K562 (cell line): ENCODE measurements around the gene STXBP6.

Experiments used
- CEBPB ChIP-seq: fragments of 450-650 bp; IDR thresholded peaks from 2 replicates; pipeline ENCODE4 v1.6.1; 2016; ENCODE audit warnings: missing genetic modification characterization, missing compliant biosample characterization
- CTCF ChIP-seq, 3 experiments: IDR thresholded peaks in 2 of 3; conservative IDR thresholded peaks in 1 of 3; 2 replicates each; pipeline ENCODE4 v1.5.1; 2011 to 2012; ENCODE audit warnings: low read length in 3 of 3, mild to moderate bottlenecking in 3 of 3, control low read depth in 2 of 3, improper control_type of control experiment in 1 of 3, inconsistent platforms in 1 of 3, low read depth in 1 of 3, mixed read lengths in 1 of 3, moderate library complexity in 1 of 3; ENCODE audit not compliant: insufficient read depth in 2 of 3
- DDX20 ChIP-seq: fragments of 450-650 bp; IDR thresholded peaks from 2 replicates; pipeline ENCODE4 v1.6.1; 2016; ENCODE audit warnings: missing genetic modification characterization, low read depth, mild to moderate bottlenecking, missing compliant biosample characterization, moderate library complexity
- FOXA1 ChIP-seq: fragments of 450-650 bp; IDR thresholded peaks from 2 replicates; pipeline ENCODE4 v1.6.1; 2016; ENCODE audit warnings: mild to moderate bottlenecking, borderline replicate concordance
- HIVEP1 ChIP-seq: fragments of 250-450 bp; sonication (Bioruptor Pico); IDR thresholded peaks from 2 replicates; pipeline ENCODE4 v1.4.0; 2020; ENCODE audit warnings: mild to moderate bottlenecking
- JUN ChIP-seq, 2 experiments: sonication (generic) in 1 of 2; formaldehyde crosslinking in 1 of 2; IDR thresholded peaks; 2 replicates each; pipeline versions ENCODE4 v1.6.1 to v1.8.0; 2012 to 2022; ENCODE audit warnings: borderline replicate concordance in 2 of 2, mild to moderate bottlenecking in 2 of 2, improper control_type of control experiment in 1 of 2, low read depth in 1 of 2, low read length in 1 of 2, missing genetic modification reagents in 1 of 2
- MAX ChIP-seq: sonication (generic); formaldehyde crosslinking; IDR thresholded peaks from 2 replicates; pipeline ENCODE4 v1.9.0; 2022; ENCODE audit warnings: mild to moderate bottlenecking, missing genetic modification reagents
- MCM7 ChIP-seq, 2 experiments: fragments of 450-650 bp; IDR thresholded peaks; 2 replicates each; pipeline ENCODE4 v1.6.1; 2016 to 2018
- NUFIP1 ChIP-seq: fragments of 450-650 bp; IDR thresholded peaks from 2 replicates; pipeline ENCODE4 v1.6.1; 2018; ENCODE audit not compliant: partially characterized antibody
- ZNF12 ChIP-seq: sonication (generic); formaldehyde crosslinking; IDR thresholded peaks from 2 replicates; pipeline ENCODE4 v1.4.0; 2020; ENCODE audit warnings: mild to moderate bottlenecking, missing genetic modification reagents
- ZNF134 ChIP-seq: fragments of 250-450 bp; sonication (Bioruptor Pico); conservative IDR thresholded peaks from 2 replicates; pipeline ENCODE4 v1.4.0; 2020
- ZNF318 ChIP-seq, 2 experiments: fragments of 450-650 bp; IDR thresholded peaks; 2 replicates each; pipeline ENCODE4 v1.6.1; 2016; ENCODE audit warnings: mild to moderate bottlenecking in 2 of 2, borderline replicate concordance in 1 of 2, low read depth in 1 of 2, moderate library complexity in 1 of 2
- ZNF589 ChIP-seq: fragments of 200-800 bp; sonication (Bioruptor generic); IDR thresholded peaks from 2 replicates; pipeline ENCODE4 v1.6.1; 2016; ENCODE audit warnings: low read depth, missing genetic modification characterization, missing compliant biosample characterization
- ZNF639 ChIP-seq, 2 experiments: fragments of 200-800 bp in 1 of 2; sonication (Bioruptor generic) in 1 of 2; sonication (generic) in 1 of 2; formaldehyde crosslinking in 1 of 2; IDR thresholded peaks in 1 of 2; conservative IDR thresholded peaks in 1 of 2; 2 replicates each; pipeline versions ENCODE4 v1.5.0 to v1.6.1; 2016 to 2020; ENCODE audit warnings: missing compliant biosample characterization in 1 of 2, missing genetic modification characterization in 1 of 2, missing genetic modification reagents in 1 of 2

GRCh38 chr14:25092258-25092740 lies 42.4 kb upstream of the STXBP6 start:
- no peak for TF ChIP-seq ZNF589 (CRISPR knock-in tag)
- TF ChIP-seq FOXA1 = no peak
- no peak for TF ChIP-seq ZNF12
- no peak for TF ChIP-seq NUFIP1
- no peak for TF ChIP-seq ZNF318 (IDR thresholded peaks at IDR 0.05; ENCODE audit: borderline replicate concordance in 1 of 2, low read depth in 1 of 2)
- no peak for TF ChIP-seq JUN (IDR thresholded peaks at IDR 0.05; ENCODE audit: borderline replicate concordance, low read depth, low read length)
- TF ChIP-seq JUN (CRISPR knock-in tag; IDR thresholded peaks at IDR 0.05; ENCODE audit: borderline replicate concordance) = no peak
- TF ChIP-seq MAX (CRISPR knock-in tag) = no peak
- TF ChIP-seq MCM7 (IDR thresholded peaks at IDR 0.05) = no peak
- TF ChIP-seq DDX20 (tag) = no peak
- no peak for TF ChIP-seq ZNF134
- no peak for TF ChIP-seq HIVEP1 (CRISPR knock-in tag)
- TF ChIP-seq CTCF (IDR thresholded peaks at IDR 0.05 in 2 of 3, conservative IDR thresholded peaks at IDR 0.05 in 1 of 3; ENCODE audit: insufficient read depth in 2 of 3, low read depth in 1 of 3, low read length in 3 of 3) = no peak
- no peak for TF ChIP-seq ZNF639 (CRISPR knock-in tag; conservative IDR thresholded peaks at IDR 0.05 in 1 of 2, IDR thresholded peaks at IDR 0.05 in 1 of 2)
- TF ChIP-seq CEBPB (tag) = no peak
